Measurements from ENCODE around the gene MYO18B.

Gene MYO18B

GRCh38 chr22:26033586-26033985, 291.6 kb downstream of the MYO18B start:
- no peaks in the 10 kb centered on the region for H3K4me1 ChIP-seq (ENCODE audit: control insufficient read depth in 1 of 2, insufficient read depth in 1 of 2, low read depth in 1 of 2, low read length in 1 of 2)
- H3K9me3 ChIP-seq = no peaks in the 10 kb centered on the region
- H3K27ac ChIP-seq = no peak overlapping the region
- no peaks in the 10 kb centered on the region for H3K36me3 ChIP-seq
- no peak for TF ChIP-seq CTCF (IDR thresholded peaks at IDR 0.05)
- H3K27me3 ChIP-seq = no peaks in the 10 kb centered on the region
- no peak overlapping the region for H3K4me3 ChIP-seq (ENCODE audit: low read depth in 1 of 2, low read length in 1 of 2)

DNA sequence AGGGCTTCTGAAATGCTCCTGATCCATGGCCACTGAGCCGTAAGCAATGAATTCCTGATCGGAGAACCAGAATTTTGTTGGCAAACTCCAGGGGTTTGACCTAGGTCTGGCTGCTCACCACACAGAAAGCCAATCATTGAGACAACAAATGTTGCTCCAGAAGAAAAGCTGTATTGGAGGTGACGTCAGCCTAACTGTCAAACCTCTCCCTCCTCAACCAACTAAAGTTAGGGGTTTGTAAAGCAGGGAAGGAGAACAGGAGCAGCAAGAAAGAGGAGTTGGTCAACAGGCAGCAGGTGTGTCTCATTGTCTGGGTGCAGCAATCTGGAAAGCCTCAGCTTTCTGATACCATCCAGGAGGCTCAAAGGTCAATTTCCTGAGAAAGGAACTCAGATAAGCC, 293.5 kb downstream of the MYO18B start:
- Histone ChIP-seq H3K9me3 (no peaks in the 10 kb centered on the region), H3K4me3 (ENCODE audit: low read depth in 1 of 2, low read length in 1 of 2) (no peak overlapping the region), H3K27me3 (no peaks in the 10 kb centered on the region), H3K36me3 (no peaks in the 10 kb centered on the region), H3K4me1 (ENCODE audit: control insufficient read depth in 1 of 2, insufficient read depth in 1 of 2, low read depth in 1 of 2, low read length in 1 of 2) (no peaks in the 10 kb centered on the region), H3K27ac (no peak overlapping the region)
- no peak for TF ChIP-seq CTCF (IDR thresholded peaks at IDR 0.05)

DNA sequence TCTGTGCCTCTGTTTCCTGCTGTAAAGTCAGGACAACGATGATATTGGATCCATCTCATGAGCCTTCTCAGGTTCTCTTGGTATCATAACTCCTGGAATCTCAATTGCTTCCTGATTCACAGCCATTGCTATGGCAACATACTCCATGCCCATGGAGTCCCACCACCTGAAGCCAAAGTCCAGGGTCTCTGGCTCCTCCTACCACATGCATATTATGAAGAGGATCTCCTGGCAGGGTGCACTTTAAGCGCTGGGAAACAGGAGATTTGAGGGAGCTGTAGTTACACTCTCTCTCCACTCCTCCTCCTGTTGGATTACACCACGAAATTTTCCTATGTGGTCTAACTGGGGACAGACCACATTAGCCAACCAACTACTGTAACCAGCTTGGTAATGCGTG, 296.4 kb downstream of the MYO18B start:
- Histone ChIP-seq H3K27me3 (no peaks in the 10 kb centered on the region), H3K4me3 (ENCODE audit: low read depth in 1 of 2, low read length in 1 of 2) (no peak overlapping the region), H3K27ac (no peak overlapping the region), H3K36me3 (no peaks in the 10 kb centered on the region), H3K4me1 (ENCODE audit: control insufficient read depth in 1 of 2, insufficient read depth in 1 of 2, low read depth in 1 of 2, low read length in 1 of 2) (no peaks in the 10 kb centered on the region), H3K9me3 (no peaks in the 10 kb centered on the region)
- TF ChIP-seq CTCF (IDR thresholded peaks at IDR 0.05) = no peak

DNA sequence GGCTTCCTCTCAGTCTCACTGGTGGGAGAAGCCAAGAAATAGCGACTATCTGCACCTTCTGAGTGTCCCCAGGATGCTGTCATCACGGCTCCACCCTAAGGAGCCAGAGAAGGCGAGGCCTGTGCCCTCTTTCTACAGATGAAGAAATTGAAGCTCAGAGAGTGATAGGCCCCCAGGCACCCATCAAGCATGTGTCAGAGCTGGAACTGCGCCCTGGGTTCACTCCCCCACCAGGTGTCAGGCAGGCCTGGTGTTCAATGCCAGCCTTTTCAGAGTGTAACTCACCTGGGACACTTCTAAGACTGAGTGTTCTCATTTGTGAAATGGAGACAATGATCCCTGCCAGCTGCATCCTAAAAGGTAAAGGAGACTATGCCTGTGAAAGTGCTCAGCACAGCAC, 299.9 kb downstream of the MYO18B start:
- no peaks in the 10 kb centered on the region for H3K4me1 ChIP-seq (ENCODE audit: control insufficient read depth in 1 of 2, insufficient read depth in 1 of 2, low read depth in 1 of 2, low read length in 1 of 2)
- no peaks in the 10 kb centered on the region for H3K9me3 ChIP-seq
- H3K36me3 ChIP-seq = no peaks in the 10 kb centered on the region
- no peak overlapping the region for H3K4me3 ChIP-seq (ENCODE audit: low read depth in 1 of 2, low read length in 1 of 2)
- no peak overlapping the region for H3K27ac ChIP-seq
- TF ChIP-seq CTCF (IDR thresholded peaks at IDR 0.05) = no peak
- H3K27me3 ChIP-seq = peaks cover 3% of the 10 kb centered on the region

DNA sequence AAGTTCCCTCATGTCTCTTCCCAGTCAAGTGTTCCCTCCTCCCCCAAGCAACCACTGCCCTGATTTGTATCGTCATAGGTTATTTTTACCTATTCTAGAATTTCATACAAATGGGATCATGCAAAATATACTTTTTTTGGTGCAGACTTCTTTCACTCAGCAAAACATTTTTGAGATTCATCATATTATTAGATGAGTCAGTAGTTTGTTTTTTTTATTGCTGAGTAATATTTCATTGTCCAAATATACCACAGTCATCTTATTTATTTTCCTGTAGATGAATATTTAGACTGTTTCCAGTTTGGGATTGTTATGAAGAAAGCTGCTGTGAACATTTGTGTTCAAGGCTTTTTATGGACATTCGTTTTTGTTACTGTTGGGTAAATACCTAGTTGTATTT, 301.0 kb downstream of the MYO18B start:
- TF ChIP-seq CTCF (IDR thresholded peaks at IDR 0.05) = no peak
- no peak overlapping the region for H3K27ac ChIP-seq
- no peaks in the 10 kb centered on the region for H3K36me3 ChIP-seq
- no peak overlapping the region for H3K4me3 ChIP-seq (ENCODE audit: low read depth in 1 of 2, low read length in 1 of 2)
- no peaks in the 10 kb centered on the region for H3K4me1 ChIP-seq (ENCODE audit: control insufficient read depth in 1 of 2, insufficient read depth in 1 of 2, low read depth in 1 of 2, low read length in 1 of 2)
- H3K27me3 ChIP-seq = peaks cover 3% of the 10 kb centered on the region
- no peaks in the 10 kb centered on the region for H3K9me3 ChIP-seq

DNA sequence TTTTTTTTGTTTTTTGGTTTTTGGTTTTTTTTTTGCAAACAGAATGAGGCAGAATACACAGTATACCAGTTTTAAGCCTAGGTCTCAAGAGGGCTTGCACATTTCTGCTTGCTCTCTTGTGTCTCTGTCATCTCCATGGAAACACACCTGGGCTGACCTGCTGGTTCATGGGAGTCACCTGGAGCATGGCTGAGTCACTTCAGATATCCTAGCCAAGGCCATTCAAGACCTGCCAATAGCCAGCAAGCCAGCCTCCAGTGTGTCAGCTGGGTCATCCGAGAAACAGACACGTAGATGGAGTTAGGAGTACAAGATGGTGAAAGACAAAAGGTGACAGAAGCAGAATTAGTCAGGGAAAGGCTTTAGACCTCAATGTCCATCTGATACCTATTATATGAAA, 303.1 kb downstream of the MYO18B start:
- no peak for TF ChIP-seq CTCF (IDR thresholded peaks at IDR 0.05)
- H3K9me3 ChIP-seq = no peaks in the 10 kb centered on the region
- no peaks in the 10 kb centered on the region for H3K36me3 ChIP-seq
- no peaks in the 10 kb centered on the region for H3K4me1 ChIP-seq (ENCODE audit: control insufficient read depth in 1 of 2, insufficient read depth in 1 of 2, low read depth in 1 of 2, low read length in 1 of 2)
- peaks cover 3% of the 10 kb centered on the region for H3K27me3 ChIP-seq
- no peak overlapping the region for H3K27ac ChIP-seq
- no peak overlapping the region for H3K4me3 ChIP-seq (ENCODE audit: low read depth in 1 of 2, low read length in 1 of 2)

Measured in neutrophil (primary cell).